Panc1 (cell line): ENCODE data around the gene FAM131B. TPM values are rescaled to one million over a fixed set of nuclear protein-coding genes. Genes with fewer than 3 reads are reported as not detected.

ENCODE experiments used
- ATAC-seq: fragments of 200-7000 bp; cut with Tn5 transposase; 2 replicates; pipeline ENCODE4 v1.9.1; 2020; ENCODE audit warnings: mild to moderate bottlenecking, moderate library complexity
- BruUV-seq: library from RNA; stranded (reverse); fragments of 400-500 nt; replicated peaks from 2 replicates; lab custom pipeline; 2021; lab: Mats Ljungman, UMichigan
- CTCF ChIA-PET: fragments of 300-600 bp; sonication (Branson Sonifier 250); formaldehyde crosslinking; loops from one replicate; lab custom pipeline; 2022; ENCODE audit warnings: antibody characterized with exemption; lab: Charles Lee
- POLR2A ChIA-PET: fragments of 300-600 bp; sonication (Branson Sonifier 250); formaldehyde crosslinking; loops from one replicate; lab custom pipeline; 2022; ENCODE audit warnings: antibody characterized with exemption; lab: Charles Lee
- DNase-seq: peaks from one replicate; pipeline ENCODE4 v3.0.0-alpha.2; 2010; ENCODE audit warnings: low read depth, low spot score
- H3K27ac ChIP-seq: 2 replicates; pipeline ENCODE4 v1.5.1; 2011; ENCODE audit warnings: mild to moderate bottlenecking, low read length, inconsistent platforms
- H3K27me3 ChIP-seq: fragments of 200-500 bp; sonication (Bioruptor generic); 2 replicates; pipeline ENCODE4 v1.6.0; 2014; ENCODE audit warnings: low read length, inconsistent platforms; ENCODE audit not compliant: control insufficient read depth, insufficient read depth
- H3K36me3 ChIP-seq: fragments of 200-500 bp; sonication (Bioruptor generic); 2 replicates; pipeline ENCODE4 v1.5.1; 2014; ENCODE audit warnings: inconsistent platforms, mild to moderate bottlenecking, low read length, moderate library complexity; ENCODE audit not compliant: control insufficient read depth, insufficient read depth
- H3K4me1 ChIP-seq: 2 replicates; pipeline ENCODE4 v1.5.1; 2011; ENCODE audit warnings: inconsistent platforms, mild to moderate bottlenecking, low read length, moderate library complexity; ENCODE audit not compliant: control insufficient read depth, insufficient read depth
- H3K4me3 ChIP-seq, 2 experiments: 2 replicates each; pipeline ENCODE4 v1.5.1; 2011 to 2012; ENCODE audit warnings: low read depth in 2 of 2, low read length in 2 of 2, mild to moderate bottlenecking in 2 of 2, inconsistent platforms in 1 of 2, moderate library complexity in 1 of 2
- H3K9me3 ChIP-seq: fragments of 200-500 bp; sonication (Bioruptor generic); 2 replicates; pipeline ENCODE4 v1.5.1; 2014; ENCODE audit warnings: low read depth, mild to moderate bottlenecking, inconsistent platforms, low read length, moderate library complexity; ENCODE audit not compliant: control insufficient read depth, insufficient read depth
- TCF7L2 ChIP-seq: IDR thresholded peaks from 2 replicates; pipeline ENCODE4 v1.6.1; 2011; ENCODE audit warnings: mild to moderate bottlenecking, low read depth, low read length, inconsistent platforms
- in situ Hi-C: cut with HindIII; loops from 2 replicates; pipeline ENCODE4 v1.10.0; 2016; ENCODE audit warnings: low sequenced_read_pairs, low pct_unique_long_range_greater_than_20kb
- intact Hi-C: fragments of 100-400 bp; cut with micrococcal nuclease; formaldehyde crosslinking; loops from one replicate; pipeline ENCODE4 v1.10.0; 2022; ENCODE audit not compliant: unreplicated experiment
- total RNA-seq: library from RNA; stranded (reverse); gene quantifications from one replicate; pipeline ENCODE4 v1.2.1, GENCODE V29; 2021; ENCODE audit not compliant: unreplicated experiment
- TF ChIP-seq, protein P1 (sequence below), 2 experiments: IDR thresholded peaks; 2 replicates each; pipeline ENCODE4 v1.6.1; 2011 to 2012; ENCODE audit warnings: low read depth in 2 of 2, control low read depth in 1 of 2, low read length in 1 of 2, mild to moderate bottlenecking in 1 of 2, moderate library complexity in 1 of 2; ENCODE audit not compliant: insufficient read depth in 1 of 2
- TF ChIP-seq, protein P2 (sequence below): fragments of 450-650 bp; IDR thresholded peaks from 2 replicates; pipeline ENCODE4 v1.5.1; 2017; ENCODE audit warnings: mild to moderate bottlenecking

FAM131B gene
- total RNA-seq, 1 experiment from 2014 or later = 1.5 TPM

DNA sequence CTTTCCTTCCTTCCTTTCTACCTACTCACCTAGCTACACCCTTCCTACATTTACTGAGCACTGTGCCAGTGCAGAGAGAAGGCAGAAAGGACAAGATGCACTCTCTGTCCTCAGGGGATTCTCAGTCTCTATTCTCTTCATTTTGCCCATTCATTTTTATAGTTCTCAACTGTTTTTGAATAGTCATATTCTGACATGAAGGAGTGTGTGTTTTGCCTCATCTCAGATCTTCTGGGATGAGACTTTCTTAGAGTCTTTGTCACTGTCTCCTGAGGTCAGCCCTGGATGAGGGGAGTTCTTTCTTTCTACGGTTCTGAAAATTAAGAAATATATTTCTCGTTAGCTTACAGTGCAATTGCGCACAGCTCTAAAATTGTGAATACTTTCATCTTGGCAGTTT, 25.3 kb downstream of the FAM131B start:
- Histone ChIP-seq H3K4me3 (no peak overlapping the region), H3K27ac (no peak overlapping the region), H3K36me3 (no peaks in the 10 kb centered on the region), H3K9me3 (no peaks in the 10 kb centered on the region), H3K4me1 (no peaks in the 10 kb centered on the region), H3K27me3 (peaks cover 15% of the 10 kb centered on the region)
- intact Hi-C loops (no loop called here), in situ Hi-C loops (no loop called here)
- ATAC-seq = no peak
- CTCF ChIA-PET = no interaction called here
- TF ChIP-seq, protein P1, sequence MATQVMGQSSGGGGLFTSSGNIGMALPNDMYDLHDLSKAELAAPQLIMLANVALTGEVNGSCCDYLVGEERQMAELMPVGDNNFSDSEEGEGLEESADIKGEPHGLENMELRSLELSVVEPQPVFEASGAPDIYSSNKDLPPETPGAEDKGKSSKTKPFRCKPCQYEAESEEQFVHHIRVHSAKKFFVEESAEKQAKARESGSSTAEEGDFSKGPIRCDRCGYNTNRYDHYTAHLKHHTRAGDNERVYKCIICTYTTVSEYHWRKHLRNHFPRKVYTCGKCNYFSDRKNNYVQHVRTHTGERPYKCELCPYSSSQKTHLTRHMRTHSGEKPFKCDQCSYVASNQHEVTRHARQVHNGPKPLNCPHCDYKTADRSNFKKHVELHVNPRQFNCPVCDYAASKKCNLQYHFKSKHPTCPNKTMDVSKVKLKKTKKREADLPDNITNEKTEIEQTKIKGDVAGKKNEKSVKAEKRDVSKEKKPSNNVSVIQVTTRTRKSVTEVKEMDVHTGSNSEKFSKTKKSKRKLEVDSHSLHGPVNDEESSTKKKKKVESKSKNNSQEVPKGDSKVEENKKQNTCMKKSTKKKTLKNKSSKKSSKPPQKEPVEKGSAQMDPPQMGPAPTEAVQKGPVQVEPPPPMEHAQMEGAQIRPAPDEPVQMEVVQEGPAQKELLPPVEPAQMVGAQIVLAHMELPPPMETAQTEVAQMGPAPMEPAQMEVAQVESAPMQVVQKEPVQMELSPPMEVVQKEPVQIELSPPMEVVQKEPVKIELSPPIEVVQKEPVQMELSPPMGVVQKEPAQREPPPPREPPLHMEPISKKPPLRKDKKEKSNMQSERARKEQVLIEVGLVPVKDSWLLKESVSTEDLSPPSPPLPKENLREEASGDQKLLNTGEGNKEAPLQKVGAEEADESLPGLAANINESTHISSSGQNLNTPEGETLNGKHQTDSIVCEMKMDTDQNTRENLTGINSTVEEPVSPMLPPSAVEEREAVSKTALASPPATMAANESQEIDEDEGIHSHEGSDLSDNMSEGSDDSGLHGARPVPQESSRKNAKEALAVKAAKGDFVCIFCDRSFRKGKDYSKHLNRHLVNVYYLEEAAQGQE (IDR thresholded peaks at IDR 0.05; ENCODE audit: insufficient read depth in 1 of 2, low read depth in 2 of 2, low read length in 1 of 2) = no peak
- POLR2A ChIA-PET = interaction anchor here (0.7 kb wide), 1 partner anchor 8 kb away, joined by 11 read pairs; no protein-coding TSS in a partner anchor
- BruUV-seq = no TSS peak
- no peak for DNase-seq

DNA sequence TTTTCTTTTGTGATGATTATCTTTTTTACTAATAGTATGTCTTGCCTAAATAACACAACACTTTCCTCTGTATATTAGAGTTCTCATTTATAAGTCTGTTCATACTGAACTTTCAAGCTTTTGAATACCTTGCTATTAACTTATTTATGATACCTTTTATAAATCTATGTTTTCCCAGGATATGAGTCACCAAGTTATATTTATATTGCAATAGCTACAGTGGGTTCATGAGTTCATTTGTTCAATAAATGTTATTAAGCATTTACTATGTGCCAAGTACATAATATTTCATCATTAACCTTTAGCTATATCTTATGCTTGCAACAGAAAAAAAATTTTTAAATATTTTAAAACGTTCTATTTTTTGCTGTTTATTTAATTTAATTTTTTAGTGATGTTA, 28.3 kb downstream of the FAM131B start:
- in situ Hi-C loops = no loop called here

More for the DNA sequence above, 28.3 kb downstream of the FAM131B start:
- ATAC-seq (no peak), DNase-seq (no peak)
- Histone ChIP-seq H3K4me3 (no peak overlapping the region), H3K27ac (no peak overlapping the region), H3K36me3 (no peaks in the 10 kb centered on the region), H3K4me1 (no peaks in the 10 kb centered on the region), H3K9me3 (no peaks in the 10 kb centered on the region), H3K27me3 (peaks cover 12% of the 10 kb centered on the region)
- ChIA-PET POLR2A (interaction anchor here (0.5 kb wide), 1 partner anchor 74 kb away, joined by 4 read pairs; no protein-coding TSS in a partner anchor), CTCF (no interaction called here)
- no peak for TF ChIP-seq TCF7L2
- TF ChIP-seq, protein P2, sequence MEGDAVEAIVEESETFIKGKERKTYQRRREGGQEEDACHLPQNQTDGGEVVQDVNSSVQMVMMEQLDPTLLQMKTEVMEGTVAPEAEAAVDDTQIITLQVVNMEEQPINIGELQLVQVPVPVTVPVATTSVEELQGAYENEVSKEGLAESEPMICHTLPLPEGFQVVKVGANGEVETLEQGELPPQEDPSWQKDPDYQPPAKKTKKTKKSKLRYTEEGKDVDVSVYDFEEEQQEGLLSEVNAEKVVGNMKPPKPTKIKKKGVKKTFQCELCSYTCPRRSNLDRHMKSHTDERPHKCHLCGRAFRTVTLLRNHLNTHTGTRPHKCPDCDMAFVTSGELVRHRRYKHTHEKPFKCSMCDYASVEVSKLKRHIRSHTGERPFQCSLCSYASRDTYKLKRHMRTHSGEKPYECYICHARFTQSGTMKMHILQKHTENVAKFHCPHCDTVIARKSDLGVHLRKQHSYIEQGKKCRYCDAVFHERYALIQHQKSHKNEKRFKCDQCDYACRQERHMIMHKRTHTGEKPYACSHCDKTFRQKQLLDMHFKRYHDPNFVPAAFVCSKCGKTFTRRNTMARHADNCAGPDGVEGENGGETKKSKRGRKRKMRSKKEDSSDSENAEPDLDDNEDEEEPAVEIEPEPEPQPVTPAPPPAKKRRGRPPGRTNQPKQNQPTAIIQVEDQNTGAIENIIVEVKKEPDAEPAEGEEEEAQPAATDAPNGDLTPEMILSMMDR = no peak
- TF ChIP-seq, protein P1 (IDR thresholded peaks at IDR 0.05; ENCODE audit: insufficient read depth in 1 of 2, low read depth in 2 of 2, low read length in 1 of 2) = no peak
- BruUV-seq = no TSS peak
- intact Hi-C loops = no loop called here
